Type B pancreatic cell (in vitro differentiated cells): ENCODE measurements around the gene KIRREL3. TPM values are rescaled to one million over a fixed set of nuclear protein-coding genes. Genes with fewer than 3 reads are reported as not detected.
A peak's percentile ranks its signal among the peaks of the same experiment; 100 is the strongest.

Experiments used
- DNase-seq: peaks from one replicate; pipeline ENCODE4 v3.0.0; 2021; ENCODE audit warnings: mixed read lengths; ENCODE audit not compliant: unreplicated experiment; ENCODE audit errors: extremely low spot score
- H3K27ac Mint-ChIP-seq: 2 replicates; pipeline ENCODE4 v1.8.0; 2021; ENCODE audit warnings: mild to moderate bottlenecking, mixed read lengths
- H3K27me3 Mint-ChIP-seq: 2 replicates; pipeline ENCODE4 v1.8.0; 2021; ENCODE audit warnings: mixed read lengths
- H3K36me3 Mint-ChIP-seq: 2 replicates; pipeline ENCODE4 v1.8.0; 2021; ENCODE audit warnings: mixed read lengths
- H3K4me1 Mint-ChIP-seq: one replicate; pipeline ENCODE4 v1.8.0; 2021; ENCODE audit warnings: mixed read lengths; ENCODE audit not compliant: unreplicated experiment
- H3K4me3 Mint-ChIP-seq: 2 replicates; pipeline ENCODE4 v1.8.0; 2021; ENCODE audit warnings: mild to moderate bottlenecking, mixed read lengths
- H3K9me3 Mint-ChIP-seq: 2 replicates; pipeline ENCODE4 v1.8.0; 2021; ENCODE audit warnings: mixed read lengths
- CTCF ChIP-seq: fragments of 200-600 bp; sonication (generic); conservative IDR thresholded peaks from 2 replicates; pipeline ENCODE4 v1.5.0; 2021; ENCODE audit warnings: antibody characterized with exemption, mild to moderate bottlenecking
- total RNA-seq: library from RNA; stranded (reverse); gene quantifications from 2 replicates; pipeline ENCODE4 v1.2.1, GENCODE V29; 2021; ENCODE audit warnings: low replicate concordance

KIRREL3 gene
- total RNA-seq, 1 donor from 2014 or later, result 4.1 TPM

GRCh38 chr11:126624506-126624905 lies 376.1 kb downstream of the KIRREL3 start:
- Mint-ChIP-seq H3K27ac (peak overlapping the region; percentile 42), H3K36me3 (no peaks in the 10 kb centered on the region), H3K4me1 (peaks cover 19% of the 10 kb centered on the region), H3K27me3 (peaks cover 36% of the 10 kb centered on the region), H3K9me3 (no peaks in the 10 kb centered on the region), H3K4me3 (no peak overlapping the region)
- no peak for DNase-seq
- no peak for TF ChIP-seq CTCF

GRCh38 chr11:126619516-126619915 lies 381.1 kb downstream of the KIRREL3 start:
- TF ChIP-seq CTCF, result no peak
- DNase-seq, result no peak
- Mint-ChIP-seq H3K27ac (no peak overlapping the region), H3K4me1 (peaks cover 14% of the 10 kb centered on the region), H3K4me3 (no peak overlapping the region), H3K36me3 (no peaks in the 10 kb centered on the region), H3K9me3 (no peaks in the 10 kb centered on the region), H3K27me3 (peaks cover 41% of the 10 kb centered on the region)

- Mint-ChIP-seq H3K27ac (no peak overlapping the region), H3K36me3 (no peaks in the 10 kb centered on the region), H3K4me3 (no peak overlapping the region), H3K27me3 (peaks cover 62% of the 10 kb centered on the region), H3K9me3 (no peaks in the 10 kb centered on the region), H3K4me1 (peaks cover 7% of the 10 kb centered on the region)
- TF ChIP-seq CTCF, result no peak
- no peak for DNase-seq
Measured at GRCh38 chr11:126615845-126616244, 384.7 kb downstream of the KIRREL3 start.

- DNase-seq, result no peak
- H3K27me3 Mint-ChIP-seq, result peaks cover 66% of the 10 kb centered on the region
- TF ChIP-seq CTCF, result no peak
- peaks cover 27% of the 10 kb centered on the region for H3K4me1 Mint-ChIP-seq
- H3K4me3 Mint-ChIP-seq, result no peak overlapping the region
- no peaks in the 10 kb centered on the region for H3K9me3 Mint-ChIP-seq
- no peaks in the 10 kb centered on the region for H3K36me3 Mint-ChIP-seq
- no peak overlapping the region for H3K27ac Mint-ChIP-seq
Measured at GRCh38 chr11:126613272-126613671, 387.3 kb downstream of the KIRREL3 start.

GRCh38 chr11:126612671-126613070 lies 387.9 kb downstream of the KIRREL3 start:
- H3K36me3 Mint-ChIP-seq, result no peaks in the 10 kb centered on the region
- H3K4me3 Mint-ChIP-seq, result no peak overlapping the region
- H3K9me3 Mint-ChIP-seq, result no peaks in the 10 kb centered on the region
- no peak for DNase-seq
- H3K27me3 Mint-ChIP-seq, result peaks cover 66% of the 10 kb centered on the region
- no peak for TF ChIP-seq CTCF
- H3K27ac Mint-ChIP-seq, result no peak overlapping the region
- peaks cover 28% of the 10 kb centered on the region for H3K4me1 Mint-ChIP-seq

- no peak for DNase-seq
- H3K4me1 Mint-ChIP-seq, result peaks cover 38% of the 10 kb centered on the region
- peaks cover 70% of the 10 kb centered on the region for H3K27me3 Mint-ChIP-seq
- no peak overlapping the region for H3K27ac Mint-ChIP-seq
- H3K4me3 Mint-ChIP-seq, result no peak overlapping the region
- H3K36me3 Mint-ChIP-seq, result no peaks in the 10 kb centered on the region
- no peak for TF ChIP-seq CTCF
- no peaks in the 10 kb centered on the region for H3K9me3 Mint-ChIP-seq
Measured at GRCh38 chr11:126611438-126611837, 389.1 kb downstream of the KIRREL3 start.
